Ishikawa (cell line): ENCODE measurements around the gene PMPCB.

Source experiments
- CEBPB ChIP-seq: IDR thresholded peaks from 2 replicates; pipeline ENCODE4 v1.6.1; 2012
- CREB1 ChIP-seq: IDR thresholded peaks from 2 replicates; pipeline ENCODE4 v1.6.1; 2012; ENCODE audit warnings: low read depth
- EGR1 ChIP-seq: IDR thresholded peaks from 2 replicates; pipeline ENCODE4 v1.6.1; 2012
- EP300 ChIP-seq: IDR thresholded peaks from 2 replicates; pipeline ENCODE4 v1.6.1; 2012; ENCODE audit warnings: borderline replicate concordance
- FOXM1 ChIP-seq: IDR thresholded peaks from 2 replicates; pipeline ENCODE4 v1.6.1; 2012; ENCODE audit warnings: low read depth, borderline replicate concordance
- NFIC ChIP-seq: IDR thresholded peaks from 2 replicates; pipeline ENCODE4 v1.6.1; 2012
- RAD21 ChIP-seq: IDR thresholded peaks from 2 replicates; pipeline ENCODE4 v1.6.1; 2012; ENCODE audit warnings: low read depth
- TAF1 ChIP-seq: IDR thresholded peaks from 2 replicates; pipeline ENCODE4 v1.6.1; 2012; ENCODE audit warnings: low read depth, mild to moderate bottlenecking
- TCF12 ChIP-seq: IDR thresholded peaks from 2 replicates; pipeline ENCODE4 v1.6.1; 2012; ENCODE audit warnings: low read depth
- TEAD4 ChIP-seq: IDR thresholded peaks from 2 replicates; pipeline ENCODE4 v1.6.1; 2012
- YY1 ChIP-seq: IDR thresholded peaks from 2 replicates; pipeline ENCODE4 v1.6.1; 2012; ENCODE audit warnings: low read depth
- ZBTB7A ChIP-seq: IDR thresholded peaks from 2 replicates; pipeline ENCODE4 v1.6.1; 2012; ENCODE audit warnings: low read depth
- TF ChIP-seq, protein P1 (sequence below): IDR thresholded peaks from 2 replicates; pipeline ENCODE4 v1.6.1; 2012; ENCODE audit warnings: low read depth, mild to moderate bottlenecking
- TF ChIP-seq, protein P2 (sequence below): IDR thresholded peaks from 2 replicates; pipeline ENCODE4 v1.6.1; 2012
- TF ChIP-seq, protein P3 (sequence below): IDR thresholded peaks from 2 replicates; pipeline ENCODE4 v1.6.1; 2012

Gene PMPCB

DNA sequence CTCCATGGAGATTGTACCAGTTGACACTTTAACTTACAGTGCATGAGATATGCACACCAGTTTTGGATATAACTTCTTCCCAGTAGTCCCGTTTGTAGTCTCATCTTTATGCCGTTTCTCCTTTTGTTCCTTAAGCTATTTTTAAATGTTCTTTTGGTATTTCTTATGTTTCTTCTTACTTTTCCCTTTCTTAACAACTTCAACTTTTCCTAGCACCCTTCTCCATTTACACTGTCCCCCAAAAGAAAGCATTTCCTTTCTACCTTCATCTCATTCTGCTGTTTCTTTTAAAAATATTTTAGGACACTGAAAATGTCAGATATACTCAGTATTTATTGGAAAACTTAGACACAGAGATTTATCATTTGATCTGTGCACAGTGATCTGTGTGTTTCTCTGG lies 51.7 kb downstream of the PMPCB start:
- TF ChIP-seq, protein P1, sequence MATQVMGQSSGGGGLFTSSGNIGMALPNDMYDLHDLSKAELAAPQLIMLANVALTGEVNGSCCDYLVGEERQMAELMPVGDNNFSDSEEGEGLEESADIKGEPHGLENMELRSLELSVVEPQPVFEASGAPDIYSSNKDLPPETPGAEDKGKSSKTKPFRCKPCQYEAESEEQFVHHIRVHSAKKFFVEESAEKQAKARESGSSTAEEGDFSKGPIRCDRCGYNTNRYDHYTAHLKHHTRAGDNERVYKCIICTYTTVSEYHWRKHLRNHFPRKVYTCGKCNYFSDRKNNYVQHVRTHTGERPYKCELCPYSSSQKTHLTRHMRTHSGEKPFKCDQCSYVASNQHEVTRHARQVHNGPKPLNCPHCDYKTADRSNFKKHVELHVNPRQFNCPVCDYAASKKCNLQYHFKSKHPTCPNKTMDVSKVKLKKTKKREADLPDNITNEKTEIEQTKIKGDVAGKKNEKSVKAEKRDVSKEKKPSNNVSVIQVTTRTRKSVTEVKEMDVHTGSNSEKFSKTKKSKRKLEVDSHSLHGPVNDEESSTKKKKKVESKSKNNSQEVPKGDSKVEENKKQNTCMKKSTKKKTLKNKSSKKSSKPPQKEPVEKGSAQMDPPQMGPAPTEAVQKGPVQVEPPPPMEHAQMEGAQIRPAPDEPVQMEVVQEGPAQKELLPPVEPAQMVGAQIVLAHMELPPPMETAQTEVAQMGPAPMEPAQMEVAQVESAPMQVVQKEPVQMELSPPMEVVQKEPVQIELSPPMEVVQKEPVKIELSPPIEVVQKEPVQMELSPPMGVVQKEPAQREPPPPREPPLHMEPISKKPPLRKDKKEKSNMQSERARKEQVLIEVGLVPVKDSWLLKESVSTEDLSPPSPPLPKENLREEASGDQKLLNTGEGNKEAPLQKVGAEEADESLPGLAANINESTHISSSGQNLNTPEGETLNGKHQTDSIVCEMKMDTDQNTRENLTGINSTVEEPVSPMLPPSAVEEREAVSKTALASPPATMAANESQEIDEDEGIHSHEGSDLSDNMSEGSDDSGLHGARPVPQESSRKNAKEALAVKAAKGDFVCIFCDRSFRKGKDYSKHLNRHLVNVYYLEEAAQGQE: no peak
- TF ChIP-seq ZBTB7A: no peak
- TF ChIP-seq EGR1: no peak
- TF ChIP-seq, protein P2, sequence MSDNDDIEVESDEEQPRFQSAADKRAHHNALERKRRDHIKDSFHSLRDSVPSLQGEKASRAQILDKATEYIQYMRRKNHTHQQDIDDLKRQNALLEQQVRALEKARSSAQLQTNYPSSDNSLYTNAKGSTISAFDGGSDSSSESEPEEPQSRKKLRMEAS: no peak
- no peak for TF ChIP-seq FOXM1
- TF ChIP-seq EP300: no peak
- no peak for TF ChIP-seq TEAD4
- TF ChIP-seq TAF1: no peak
- no peak for TF ChIP-seq CEBPB
- no peak for TF ChIP-seq NFIC
- no peak for TF ChIP-seq TCF12
- TF ChIP-seq RAD21: no peak

DNA sequence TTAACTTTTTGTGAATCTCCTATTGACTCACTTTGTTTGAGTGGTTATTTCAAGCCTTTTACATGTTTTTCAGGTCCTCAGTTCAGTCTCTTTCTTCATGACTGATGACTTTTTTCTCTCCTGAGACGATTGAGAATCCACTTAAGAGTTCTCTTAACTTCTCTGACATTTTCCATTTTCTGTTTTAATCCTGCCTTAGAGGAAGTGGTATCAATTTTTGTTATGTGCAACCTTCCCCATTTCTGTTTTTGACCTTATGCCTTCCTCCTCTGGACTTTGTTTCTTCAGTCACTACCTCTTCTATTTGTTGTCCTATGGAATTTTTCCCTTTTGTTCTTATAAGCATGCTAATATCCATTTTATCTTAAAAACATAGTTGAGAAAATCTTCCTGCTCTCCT lies 52.6 kb downstream of the PMPCB start:
- TF ChIP-seq EP300: no peak
- TF ChIP-seq, protein P1: no peak
- no peak for TF ChIP-seq ZBTB7A
- TF ChIP-seq TAF1: no peak
- TF ChIP-seq NFIC: no peak
- no peak for TF ChIP-seq EGR1
- TF ChIP-seq FOXM1: no peak
- TF ChIP-seq, protein P3, sequence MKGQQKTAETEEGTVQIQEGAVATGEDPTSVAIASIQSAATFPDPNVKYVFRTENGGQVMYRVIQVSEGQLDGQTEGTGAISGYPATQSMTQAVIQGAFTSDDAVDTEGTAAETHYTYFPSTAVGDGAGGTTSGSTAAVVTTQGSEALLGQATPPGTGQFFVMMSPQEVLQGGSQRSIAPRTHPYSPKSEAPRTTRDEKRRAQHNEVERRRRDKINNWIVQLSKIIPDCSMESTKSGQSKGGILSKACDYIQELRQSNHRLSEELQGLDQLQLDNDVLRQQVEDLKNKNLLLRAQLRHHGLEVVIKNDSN: no peak
- TF ChIP-seq, protein P2: no peak
- TF ChIP-seq CREB1: no peak
- TF ChIP-seq TEAD4: no peak
- no peak for TF ChIP-seq RAD21
- TF ChIP-seq YY1: no peak
- TF ChIP-seq CEBPB: no peak
- TF ChIP-seq TCF12: no peak
